Measurements from ENCODE around the gene TCERG1L.
"Not testable (repeated sequence)": the region's sequence is repeated elsewhere in the genome, so short reads cannot be mapped to it uniquely, and the experiment has no call there.

Gene TCERG1L

DNA sequence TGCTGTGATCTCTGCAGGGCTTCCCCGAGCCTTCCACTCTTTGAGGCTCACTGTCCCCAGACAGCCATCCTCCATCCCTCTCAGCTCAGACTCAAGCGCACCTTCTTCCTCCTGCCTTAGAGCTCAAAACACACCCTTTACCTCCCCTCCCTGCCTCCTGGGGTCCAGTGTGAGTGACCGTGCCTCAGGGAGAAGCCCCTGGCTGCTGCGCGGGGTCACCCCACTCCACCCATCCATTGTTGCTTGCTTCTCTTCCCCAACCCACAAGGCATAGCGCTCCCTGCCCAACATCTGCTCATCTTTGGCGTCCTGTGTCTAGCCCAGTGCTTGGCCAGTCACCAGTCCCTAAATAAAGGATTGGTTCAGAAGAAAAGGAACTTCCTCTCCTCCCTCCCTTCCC lies 170.3 kb downstream of the TCERG1L start:
- DNase-seq = no peak

DNA sequence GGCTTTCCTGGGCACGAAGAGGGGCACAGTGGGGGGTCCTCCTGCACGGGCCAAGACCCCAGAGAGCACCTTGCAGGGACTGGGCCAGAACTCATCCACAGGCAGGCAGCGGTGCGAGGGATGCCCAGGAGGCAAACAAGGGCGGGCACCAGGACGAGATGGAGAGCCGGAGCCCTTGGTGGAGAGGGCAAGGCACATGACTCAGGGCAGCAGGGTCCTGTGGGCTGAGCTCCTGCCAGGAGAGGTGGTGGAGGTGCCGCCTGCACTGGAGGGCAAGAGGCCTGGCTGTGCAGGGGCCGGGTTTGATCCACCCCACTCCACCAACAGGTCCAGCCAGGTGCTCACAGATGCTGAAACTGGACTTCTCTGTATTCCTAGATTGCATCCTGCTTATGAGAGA lies 170.9 kb downstream of the TCERG1L start:
- DNase-seq = no peak

DNA sequence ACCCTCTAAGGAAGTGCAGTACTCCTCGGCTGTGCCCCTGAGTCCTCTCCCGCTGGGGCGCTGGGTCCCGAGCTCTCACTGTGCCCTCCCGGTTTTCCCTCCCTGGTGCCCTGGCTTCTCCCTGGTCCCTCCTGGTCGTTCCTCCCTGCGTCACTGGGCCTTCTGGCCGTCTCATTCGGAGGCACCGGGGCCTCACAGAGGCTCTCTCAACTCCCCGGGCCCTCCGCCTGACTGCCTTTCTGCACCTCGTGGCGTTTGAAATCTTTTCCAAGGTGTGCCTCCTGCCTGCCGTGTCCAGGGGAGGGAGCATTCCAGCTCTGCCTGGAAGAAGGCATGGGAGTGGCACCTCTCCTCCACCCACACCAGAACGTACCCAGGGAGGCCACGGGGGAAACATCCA lies 174.3 kb downstream of the TCERG1L start:
- no peak for DNase-seq

DNA sequence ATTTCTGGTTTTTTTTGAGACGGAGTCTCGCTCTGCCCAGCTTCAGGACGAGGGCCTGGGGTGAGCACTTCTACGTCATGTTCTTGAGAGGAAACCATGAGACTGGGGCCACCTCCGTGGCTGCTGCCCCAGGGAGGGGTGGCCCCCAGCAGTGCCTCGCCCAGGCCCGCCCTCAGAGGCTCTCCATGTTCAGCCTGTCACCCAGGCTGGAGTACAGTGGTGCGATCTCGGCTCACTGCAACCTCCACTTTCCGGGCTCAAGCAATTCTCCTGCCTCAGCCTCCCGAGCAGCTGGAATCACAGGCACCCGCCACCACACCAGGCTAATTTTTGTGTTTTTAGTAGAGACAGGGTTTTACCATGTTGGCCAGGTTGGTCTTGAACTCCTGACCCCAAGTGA lies 175.2 kb downstream of the TCERG1L start:
- DNase-seq = not testable (repeated sequence)

DNA sequence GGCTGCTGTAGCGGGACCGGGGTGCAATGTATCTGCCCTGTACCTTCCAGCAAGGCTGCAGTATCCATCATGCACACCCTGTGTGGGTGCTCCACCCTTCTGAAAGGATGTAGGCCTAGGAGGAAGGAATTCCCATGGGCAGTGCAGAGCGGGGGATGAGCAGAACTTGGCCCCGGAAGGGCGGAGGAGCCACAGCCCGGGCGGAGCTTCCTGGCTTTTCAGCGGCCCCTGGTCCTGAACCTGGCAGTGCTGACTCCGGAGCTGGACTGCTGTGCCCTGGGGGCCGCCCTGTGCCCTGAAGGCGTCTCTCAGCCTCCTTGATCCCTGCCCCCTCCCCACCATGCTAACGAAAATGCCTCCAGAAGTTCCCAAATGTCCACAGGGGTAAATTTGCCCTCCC lies 175.8 kb downstream of the TCERG1L start:
- no peak for DNase-seq

DNA sequence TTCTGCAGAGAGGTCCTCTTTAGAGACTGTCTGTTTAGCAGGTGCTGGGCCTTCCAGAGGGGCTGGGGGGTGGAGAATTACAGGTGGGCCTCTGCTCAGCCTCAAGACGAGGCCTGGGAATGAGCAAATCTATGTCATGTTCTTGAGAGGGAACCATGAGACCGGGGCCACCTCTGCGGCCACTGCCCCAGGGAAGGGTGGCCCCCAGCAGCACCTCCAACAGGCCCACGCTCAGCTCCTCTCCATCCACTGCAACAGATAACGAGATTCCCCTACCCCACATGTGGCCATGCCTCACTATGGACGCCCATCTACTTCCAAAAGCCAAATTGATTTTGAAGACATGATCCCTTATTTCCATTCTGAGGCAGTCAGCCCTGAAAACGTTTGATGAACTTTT lies 176.9 kb downstream of the TCERG1L start:
- no peak for DNase-seq

DNA sequence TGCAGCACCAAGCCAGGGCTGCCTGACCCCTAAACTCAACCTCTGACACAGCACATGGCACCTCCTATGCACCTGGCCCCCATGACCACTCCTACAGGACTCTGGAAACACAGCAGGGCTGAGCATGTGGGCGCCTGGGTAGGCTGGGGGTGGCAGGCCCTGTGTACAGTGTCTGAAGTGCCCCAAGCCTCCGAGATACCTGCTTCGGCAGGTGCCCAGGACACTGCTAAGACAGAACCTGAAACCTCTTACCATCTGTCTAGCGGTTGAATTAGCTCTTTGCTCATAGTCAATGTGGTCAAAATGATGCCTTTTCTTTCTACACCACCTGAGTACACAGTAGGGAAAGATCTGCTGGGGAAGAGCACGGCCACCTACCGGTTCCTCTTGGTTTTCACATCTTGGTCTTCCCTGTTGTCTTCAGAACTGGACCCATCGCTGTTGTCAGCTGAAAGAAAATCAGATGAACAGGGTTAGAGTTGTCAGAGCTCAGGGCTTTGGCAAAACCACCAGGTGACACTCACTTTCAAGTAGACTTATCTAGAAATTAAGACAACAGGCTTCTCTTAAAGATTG lies 177.4 kb downstream of the TCERG1L start:
- no peak for DNase-seq

DNA sequence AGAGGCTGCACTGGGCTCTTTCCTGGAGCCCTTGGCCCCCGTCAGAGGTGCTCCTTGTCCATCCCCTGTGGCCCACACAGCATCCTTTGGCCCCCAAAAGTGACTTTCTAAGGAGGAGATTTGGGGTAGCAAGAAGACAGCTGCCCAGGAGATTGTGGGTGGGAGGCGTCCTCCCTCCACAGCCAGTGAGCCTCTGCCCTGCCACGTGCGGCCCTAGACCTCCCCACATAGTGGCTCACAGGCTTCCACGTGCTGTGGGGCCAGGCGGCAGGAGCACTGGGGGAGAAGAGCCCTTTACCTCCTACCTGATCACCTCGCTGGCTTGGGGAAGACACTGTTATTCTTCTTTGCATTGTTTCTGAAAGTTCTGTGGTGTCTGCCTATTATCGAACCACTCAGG lies 178.8 kb downstream of the TCERG1L start:
- DNase-seq = no peak

DNA sequence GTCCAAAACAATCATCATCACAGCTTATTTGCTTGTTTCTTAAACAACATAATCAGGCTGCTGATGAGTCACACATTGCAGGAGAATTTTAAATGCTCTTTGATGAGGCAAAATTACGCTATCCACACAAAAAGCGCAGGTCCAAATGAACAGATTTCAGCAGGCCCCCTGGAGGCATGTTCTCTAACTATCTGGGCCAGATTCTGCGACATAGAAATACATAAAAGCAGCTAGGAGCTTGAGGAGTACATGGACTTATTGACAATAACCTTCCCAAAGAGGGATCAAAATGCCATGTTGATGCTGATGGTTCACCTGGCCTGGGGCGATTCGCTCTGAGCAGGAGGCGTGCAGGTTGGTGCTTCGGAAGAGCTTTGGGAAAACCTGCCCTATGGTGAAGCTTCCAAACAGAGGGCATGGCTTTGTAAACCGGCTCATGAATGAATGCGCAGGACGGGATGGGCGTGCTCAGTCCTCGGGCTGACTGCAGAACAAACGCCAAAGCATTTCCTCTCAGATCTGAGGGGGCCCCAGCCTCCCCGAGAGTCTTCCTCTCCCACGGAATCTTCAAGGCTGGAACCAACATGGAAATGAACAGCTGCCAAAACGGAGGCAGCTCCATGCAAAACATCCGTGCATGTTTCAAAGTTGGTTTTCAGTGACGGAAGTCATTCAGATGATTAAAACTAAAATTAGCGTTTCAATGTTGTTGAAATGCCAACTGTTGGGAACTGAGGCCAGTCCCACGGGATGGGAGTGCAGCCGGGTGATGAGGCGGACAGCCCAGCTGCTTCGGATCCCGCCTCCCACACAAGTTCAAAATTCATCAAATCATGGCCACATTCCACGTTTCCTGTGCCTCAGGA lies 179.6 kb downstream of the TCERG1L start:
- no peak for DNase-seq

DNA sequence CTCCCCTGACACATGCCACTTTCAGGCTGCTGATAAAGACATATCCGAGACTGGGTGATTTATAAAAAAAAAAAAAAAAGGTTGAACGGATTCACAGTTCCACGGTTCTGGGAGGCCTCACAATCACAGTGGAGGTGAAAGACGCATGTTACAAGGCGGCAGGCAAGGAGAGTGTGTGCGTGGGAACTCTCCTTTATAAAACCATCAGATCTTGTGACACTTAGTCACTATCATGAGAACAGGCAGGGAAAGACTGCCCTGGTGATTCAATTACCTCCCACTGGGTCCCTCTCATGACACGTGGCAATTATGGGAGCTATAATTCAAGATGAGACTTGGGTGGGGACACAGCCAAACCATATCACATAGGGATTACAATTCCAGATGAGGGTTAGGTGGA lies 181.5 kb downstream of the TCERG1L start:
- DNase-seq = no peak

DNA sequence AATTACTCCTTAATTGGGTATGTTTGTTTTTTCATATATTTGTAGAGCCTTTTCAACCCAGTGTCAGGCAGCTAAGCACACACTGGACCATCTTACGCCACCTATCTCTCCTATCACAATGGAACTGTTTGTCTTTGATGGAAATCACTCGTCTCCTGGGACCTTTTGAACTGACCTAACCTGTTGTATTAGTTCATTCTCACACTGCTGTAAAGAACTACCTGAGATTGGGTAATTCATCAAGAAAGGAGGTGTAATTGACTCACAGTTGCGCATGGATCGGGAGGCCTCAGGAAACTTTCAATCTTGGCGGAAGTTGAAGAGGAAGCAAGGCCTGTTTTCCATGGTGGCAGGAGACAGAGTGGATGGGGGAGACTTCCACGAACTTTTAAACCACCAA lies 182.0 kb downstream of the TCERG1L start:
- DNase-seq = no peak

DNA sequence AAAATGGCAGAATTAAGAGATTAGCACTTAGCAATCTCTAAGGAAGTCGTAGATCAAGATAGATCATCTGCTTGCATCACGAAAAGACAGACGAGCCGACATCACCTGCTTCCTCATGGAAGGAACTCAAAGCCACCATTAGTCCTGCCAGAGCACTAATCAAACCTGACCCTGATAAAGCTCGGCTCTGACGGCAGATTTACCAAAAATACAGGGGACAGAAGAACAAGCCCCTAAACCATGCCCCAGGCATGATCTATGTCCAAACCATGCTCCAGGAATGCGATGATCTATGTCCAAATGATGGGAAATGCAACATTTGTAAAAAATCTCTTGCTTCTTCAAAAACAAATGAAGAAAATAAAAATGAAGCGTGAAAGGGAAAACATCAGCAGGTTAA lies 182.8 kb downstream of the TCERG1L start:
- DNase-seq = no peak

DNA sequence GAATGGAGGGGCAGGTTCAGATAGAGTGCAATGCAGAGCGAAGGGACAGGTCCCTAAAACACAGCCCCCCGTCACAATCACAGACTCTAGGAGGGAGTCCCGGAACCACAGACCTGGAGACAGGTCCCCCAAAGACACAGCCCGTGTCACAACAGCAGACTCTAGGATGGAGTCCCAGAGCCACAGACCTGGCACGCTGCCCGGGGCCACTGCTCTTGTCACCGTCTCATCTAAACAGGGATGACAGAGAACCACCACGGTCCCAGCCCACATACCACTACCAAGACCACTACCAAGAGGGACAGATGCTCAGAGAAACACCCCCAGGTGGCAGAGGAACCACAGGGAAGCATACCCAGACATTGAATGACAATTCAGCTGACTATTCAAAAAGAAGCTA lies 183.9 kb downstream of the TCERG1L start:
- DNase-seq = no peak

DNA sequence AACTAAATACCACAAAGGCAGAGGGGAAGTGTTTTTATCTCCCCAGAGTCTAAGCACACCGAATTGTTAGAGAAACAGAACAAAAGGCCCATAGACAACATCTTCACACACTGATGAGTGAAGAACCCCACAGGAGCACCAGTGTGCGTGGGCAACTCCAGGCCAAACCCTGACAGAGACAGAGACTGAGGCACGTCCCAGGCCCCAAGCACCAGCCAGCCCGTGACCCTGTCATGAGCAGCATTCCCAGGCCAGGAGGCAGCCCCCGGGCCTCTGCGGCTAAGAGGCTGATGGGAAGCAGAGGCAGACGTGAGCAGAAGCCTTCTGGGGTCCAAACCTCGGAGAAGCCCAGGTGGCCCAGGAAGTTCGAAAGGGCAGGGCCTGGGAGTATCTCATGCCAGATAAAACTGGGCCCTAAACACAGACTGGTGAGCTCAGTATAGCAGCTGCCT lies 184.4 kb downstream of the TCERG1L start:
- no peak for DNase-seq

DNA sequence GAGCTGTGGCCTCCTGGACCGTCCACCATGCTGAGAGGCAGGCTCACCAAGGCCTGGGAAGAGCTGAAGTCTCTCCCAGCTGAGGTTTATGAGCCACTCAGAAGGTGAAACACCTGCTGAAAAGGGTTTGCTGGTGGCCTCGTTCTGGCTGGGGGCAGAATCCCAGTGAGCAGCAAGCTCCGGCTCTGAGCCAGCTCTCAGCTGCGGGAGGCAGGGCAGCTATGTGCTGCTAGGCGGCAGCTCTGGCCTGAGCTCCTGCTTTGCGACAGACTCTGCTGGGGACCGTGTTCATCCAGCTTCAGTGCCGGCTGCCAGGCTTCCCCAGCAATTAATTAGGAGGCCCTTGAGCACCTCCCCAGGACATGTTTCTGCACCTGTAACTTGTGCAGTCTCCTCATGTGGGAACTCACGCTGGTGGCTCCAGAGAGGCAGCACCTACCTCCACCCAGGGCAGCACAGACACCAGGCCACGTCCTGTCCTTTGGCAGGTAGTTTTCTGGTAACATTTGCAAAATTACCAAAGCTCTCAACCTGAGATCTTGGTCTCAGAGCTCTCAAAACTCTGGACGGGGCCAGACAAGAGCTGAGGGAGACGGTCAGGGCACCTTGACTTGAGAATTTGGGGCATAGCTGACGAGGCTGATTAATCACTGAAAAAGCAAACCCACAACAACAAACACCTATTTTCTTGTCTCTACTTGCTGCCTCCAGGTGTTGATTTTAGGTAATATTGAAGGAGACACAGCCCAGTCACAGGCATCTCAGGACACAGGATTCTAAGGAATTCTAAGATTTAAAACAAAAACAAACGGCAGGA lies 185.0 kb downstream of the TCERG1L start:
- DNase-seq = no peak

DNA sequence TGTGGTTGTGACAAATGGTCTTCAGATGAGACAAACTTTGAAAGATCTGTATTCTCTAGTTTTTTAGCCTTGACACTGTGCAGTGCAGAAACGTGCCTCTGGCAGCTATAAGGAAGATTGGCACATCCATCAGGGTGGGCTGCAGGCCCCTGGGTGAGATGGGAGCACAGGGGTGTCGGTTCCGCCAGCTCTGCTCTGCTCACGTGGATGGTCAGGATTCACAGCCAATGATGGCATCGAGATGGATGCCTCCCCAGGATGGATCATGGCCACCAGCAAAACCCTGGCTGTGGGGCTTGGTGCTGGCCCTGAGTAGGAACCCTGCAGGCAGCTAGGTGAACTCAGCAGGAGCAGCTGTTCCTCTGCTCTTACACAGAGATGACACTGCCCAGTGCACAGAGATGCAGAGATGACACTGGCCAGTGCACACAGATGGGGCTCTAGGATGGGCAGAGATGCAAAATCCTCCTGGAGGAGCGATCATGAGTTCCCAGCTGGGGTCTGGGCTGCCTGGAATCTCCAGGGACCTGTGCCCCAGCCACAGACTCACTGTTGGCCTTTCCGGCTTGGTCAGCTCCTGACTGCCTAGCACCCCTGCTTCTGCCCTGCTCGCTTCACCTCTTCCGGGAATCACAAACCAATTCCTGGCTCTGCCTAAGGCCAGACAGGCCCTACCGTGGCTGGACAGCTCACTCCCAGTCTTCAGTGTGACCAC lies 185.9 kb downstream of the TCERG1L start:
- no peak for DNase-seq

DNA sequence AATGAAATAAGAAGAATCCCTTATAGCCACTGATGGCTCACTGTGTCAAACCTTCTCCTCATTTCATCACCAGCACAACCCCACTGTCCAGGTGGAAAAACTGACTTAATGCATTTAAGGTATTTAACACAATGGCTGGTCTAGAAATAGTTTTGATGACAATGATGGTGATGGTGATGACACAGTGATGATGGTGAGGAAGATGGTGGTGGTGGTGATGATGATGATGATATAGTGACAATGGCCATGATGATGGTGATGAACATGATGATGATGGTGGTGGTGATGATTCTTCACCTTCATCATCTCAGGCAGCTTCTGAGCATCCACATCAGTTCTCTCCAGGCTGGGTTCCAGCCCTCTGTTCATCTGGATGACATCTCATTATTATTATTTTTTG lies 186.6 kb downstream of the TCERG1L start:
- DNase-seq = no peak

DNA sequence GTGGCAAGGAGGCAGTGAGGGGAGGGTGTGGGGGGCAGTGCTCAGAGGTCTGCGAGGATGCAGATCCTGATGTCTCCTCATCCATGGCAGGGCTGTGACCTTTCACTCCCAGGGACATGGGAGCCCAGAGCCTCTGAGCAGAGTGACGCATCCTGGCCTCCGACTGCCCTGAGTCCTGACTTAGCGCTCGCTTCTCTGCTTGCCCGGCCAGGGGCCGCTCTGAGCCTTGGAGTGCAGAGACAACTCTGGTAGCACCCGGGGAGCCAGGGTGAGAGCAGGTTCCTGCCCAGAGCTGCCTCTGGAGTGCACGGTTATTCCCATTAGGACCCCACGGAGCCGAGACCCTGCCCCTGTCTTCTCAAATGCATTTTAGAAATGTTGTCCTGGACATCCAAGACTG lies 188.0 kb downstream of the TCERG1L start:
- DNase-seq = no peak

DNA sequence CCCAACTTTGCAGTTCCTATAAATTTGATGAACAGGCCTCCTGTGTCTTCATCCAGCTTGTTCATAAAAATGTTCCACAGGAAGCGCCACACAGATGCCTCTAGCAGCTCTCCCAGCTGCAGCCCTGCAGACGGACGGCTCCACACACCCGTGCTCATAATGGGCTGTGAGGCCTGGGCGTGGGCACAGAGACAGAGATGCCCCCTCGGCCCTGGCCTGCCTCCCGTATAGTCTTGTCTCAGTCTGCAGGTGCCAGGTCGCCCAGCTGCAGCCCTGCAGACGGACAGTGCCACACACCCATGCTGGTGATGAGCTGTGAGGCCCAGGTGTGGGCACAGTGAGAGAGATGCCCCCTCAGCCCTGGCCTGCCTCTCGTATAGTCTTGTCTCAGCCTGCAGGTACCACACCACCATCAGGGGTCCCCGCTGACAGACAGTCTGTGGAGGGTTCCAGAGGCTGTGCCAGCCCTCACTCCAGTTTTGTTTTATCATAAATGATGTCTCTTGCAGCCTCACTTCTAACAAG lies 189.9 kb downstream of the TCERG1L start:
- no peak for DNase-seq

DNA sequence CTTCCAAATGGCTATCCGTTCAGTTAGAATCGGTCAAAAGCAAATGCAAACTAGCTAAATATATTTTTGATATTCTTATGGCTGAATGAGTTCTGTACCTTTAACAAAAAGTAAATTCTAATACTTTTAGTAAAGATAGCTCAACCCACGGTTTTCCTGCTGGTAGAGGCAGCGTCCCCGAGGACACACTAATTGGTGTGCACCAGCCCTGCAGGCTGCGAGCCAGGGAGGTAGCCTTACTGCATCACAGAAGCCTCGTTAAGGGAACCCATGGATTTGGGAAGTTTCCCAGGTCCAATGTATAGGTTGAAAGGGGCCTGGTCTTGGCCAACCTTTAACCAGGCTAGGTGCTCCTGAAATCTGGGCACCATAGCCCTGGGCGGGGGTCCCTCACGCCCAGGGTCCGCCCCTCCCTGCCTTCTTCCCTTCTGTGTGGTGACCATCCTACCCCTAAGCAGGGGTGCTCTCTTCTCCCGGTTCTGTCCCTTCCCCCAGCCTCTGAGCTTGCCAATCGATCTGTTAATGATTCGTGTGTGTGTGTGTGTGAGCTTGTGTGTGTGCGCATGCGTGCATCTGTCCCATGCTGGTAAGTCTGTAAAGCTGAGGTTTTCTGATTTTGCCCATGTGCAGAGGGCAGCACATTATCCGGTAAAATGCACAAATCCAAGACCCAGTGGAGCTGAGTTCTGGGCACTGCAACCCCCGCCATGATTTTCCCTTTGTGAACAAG lies 191.7 kb downstream of the TCERG1L start:
- no peak for DNase-seq

DNA sequence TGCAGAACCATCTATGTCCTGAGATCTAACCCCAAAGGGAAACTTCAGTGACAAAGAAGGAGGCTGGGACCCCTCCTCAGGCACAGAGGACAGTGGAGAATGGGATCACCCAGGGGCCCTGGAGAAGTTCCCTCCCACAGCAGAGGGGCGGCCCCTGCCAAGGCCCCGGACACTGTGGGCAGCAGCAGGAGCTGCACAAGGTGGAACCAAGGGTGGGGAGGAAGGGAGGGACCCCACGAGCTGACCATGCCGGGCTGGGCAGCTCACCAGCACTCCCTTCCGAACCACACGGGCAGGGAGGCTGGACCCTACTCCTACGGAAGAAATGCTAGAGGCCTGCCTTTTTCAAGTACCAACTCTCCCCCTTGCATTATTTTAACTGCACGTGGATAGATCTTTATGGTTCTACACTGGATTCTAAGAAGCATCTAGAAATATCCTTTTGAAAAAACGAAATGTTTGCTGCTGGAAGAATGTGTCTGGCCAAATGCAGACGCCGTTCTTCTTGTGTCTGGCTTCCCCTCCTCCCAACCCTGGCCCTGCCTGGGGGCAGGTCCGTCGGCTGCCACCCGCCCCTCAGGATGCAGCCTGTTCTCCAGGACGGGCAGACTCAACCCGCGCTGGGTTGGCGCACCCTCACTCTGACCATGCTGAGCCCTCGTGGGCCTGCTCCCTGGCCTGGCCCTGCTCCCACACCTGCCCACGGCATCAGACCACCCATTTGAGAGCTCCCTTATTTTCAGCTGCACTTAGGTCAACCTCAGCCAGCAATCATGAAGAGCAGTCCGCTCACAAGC lies 193.9 kb downstream of the TCERG1L start:
- DNase-seq = no peak
